GM19239 (cell line): ENCODE results near the gene NINL.
A peak's percentile ranks its signal among the peaks of the same experiment; 100 is the strongest.

Source experiments
- DNase-seq: peaks from one replicate; pipeline ENCODE4 v3.0.0; 2011; ENCODE audit warnings: low spot score; ENCODE audit not compliant: insufficient read length
- FAIRE-seq: peaks from 2 replicates; lab custom pipeline; 2011; peaks lifted over from hg19 to GRCh38; lab: Jason Lieb, UNC

Gene NINL

DNA sequence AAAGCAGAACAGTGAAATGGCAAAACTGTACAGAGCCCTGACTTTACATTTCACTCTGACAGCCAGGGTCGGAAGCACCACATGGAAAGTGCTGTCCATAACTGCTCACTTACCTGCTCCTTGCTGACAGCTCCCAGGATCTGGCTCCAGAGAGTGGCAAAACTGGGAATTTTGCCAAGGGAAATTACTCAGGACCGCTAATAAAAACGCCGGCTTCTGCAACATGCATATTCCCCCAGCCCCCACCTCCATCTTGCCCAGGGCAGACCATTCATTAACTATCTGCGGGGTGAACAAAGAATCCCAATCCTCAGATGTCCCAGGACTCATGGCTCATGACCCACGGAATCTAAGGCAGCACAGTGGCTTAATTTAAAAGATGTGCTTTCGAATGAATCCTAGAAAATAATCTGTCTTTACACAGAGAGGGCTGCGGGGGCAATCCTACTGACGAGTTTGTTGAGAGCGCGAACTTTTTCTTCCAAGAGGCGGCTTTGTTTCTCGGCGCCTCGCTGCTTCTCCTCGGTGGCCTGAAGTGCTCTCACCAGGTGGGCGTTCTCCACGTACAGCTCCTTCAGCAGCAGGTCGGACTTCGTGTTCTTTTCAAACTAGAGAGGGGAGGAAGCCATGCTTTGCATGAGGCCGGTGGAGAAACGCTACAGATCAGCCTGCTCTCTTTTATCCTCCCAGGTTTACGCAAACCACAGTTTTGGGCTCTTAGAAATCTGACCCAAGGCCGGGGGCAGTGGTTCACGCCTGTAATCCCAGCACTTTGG is 132.1 kb downstream of the NINL start:
- FAIRE-seq (no peak), DNase-seq (no peak)

DNA sequence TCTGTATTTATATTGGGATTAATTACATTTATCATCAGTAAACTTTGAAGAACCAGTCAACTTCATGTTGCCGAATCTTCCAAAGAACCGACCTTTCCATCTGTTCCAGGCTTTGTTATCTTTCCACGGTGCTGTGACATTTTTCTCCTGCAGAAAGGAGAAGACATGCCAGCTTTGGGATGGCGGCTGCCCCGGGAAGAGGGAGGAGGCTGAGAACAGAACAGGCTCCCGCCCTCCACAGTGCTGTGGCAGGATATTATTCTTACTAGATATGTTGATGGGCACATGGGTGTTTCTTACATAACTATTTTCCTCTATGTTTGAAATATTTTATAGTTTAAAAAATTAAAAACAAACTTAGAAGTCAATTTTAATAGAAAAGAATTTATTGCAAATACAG is 133.0 kb downstream of the NINL start:
- no peak for DNase-seq
- no peak for FAIRE-seq

DNA sequence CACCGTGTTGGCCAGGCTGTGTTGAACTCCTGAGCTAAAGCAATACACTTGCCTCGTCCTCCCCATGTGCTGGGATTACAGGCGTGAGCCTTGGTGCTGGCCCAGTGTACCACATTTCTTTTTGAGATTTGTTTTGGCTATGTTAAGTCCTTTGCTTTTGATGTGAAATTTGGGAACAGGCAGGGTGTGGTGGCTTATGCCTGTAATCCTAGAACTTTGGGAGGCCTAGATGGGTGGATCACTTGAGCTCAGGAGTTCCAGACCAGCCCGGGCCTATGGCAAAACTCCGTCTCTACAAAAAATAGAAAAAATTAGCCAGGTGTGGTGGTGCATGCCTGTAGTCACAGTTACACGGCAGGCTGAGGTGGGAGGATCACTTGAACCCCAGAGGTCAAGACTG is 137.7 kb downstream of the NINL start:
- DNase-seq: no peak
- FAIRE-seq: no peak

DNA sequence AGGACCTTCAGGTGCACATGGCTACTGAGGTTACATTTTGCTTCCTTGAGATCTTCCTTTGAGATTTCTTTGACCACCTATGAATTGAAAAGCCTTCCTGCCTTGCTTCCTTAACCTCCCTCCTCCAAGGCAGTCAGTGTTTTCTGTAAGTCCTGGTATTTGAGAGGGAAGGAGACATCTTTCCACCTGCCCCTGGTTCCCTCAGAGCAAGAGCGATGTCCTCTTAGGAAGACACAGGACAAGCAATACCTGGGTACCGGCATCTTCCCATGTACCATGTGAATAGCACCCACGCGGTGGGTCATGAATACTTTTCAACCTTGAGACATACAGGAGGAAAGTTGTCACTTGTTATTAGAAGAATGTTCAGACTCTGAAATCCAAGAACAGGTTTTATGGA is 140.8 kb downstream of the NINL start:
- DNase-seq: no peak

DNA sequence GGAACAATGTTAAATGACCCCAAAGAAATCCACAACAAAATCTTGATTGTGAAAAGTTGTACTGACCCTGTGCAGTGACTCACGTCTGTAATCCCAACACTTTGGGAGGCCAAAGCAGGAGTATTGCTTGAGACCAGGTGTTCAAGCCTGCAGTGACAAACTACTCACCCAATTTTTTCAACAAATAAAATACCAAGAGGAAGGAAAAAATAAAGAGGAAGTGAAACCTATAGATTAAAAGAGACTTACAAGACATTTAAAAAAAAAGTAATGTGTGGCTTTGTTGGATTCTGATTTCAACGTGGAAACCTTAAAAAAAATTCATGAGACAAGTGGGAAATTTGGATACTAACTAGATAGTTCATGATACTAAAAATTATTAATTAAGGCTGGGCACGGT is 146.0 kb downstream of the NINL start:
- FAIRE-seq (no peak), DNase-seq (no peak)

More for the DNA sequence above, 140.8 kb downstream of the NINL start:
- FAIRE-seq: no peak

DNA sequence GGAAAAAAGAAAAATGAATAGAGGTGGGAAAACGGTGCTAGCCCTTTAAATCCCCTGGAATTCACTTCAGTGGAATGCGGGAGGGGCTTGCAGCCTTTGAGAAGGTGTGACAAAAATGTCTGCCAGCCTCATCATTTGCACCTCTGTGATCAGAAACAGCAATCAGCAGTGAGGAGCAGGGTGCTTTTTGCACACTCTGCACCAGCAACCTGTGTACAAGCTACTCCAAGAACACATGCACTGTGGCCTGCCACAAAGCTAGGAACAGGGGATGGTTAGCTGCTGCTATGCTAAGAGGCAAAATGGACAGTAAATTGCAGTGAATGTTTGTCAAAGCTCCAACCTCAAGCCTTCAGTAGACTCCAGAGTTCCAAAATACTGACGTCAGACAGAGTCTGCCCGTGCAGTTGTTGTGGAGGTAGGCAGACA is 148.2 kb downstream of the NINL start:
- no peak for DNase-seq
- no peak for FAIRE-seq

DNA sequence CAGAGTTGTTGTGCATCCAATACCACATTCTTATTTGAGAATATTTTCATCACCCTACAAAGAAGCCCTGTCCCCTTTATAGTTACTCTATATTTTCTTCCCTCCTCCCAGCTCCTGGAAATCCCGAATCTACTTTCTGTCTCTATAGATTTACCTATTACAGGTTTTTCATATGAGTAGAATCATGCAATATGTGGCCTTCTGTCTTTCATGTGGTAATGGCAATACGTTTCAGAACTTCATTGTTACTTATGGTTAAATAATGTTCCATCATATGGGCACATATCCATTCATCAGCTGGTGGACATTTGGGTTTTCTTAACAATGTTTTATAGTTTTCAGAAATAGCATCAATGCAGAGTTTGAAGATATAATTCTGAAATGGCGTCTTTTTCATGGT is 160.8 kb downstream of the NINL start:
- DNase-seq (no peak), FAIRE-seq (no peak)

DNA sequence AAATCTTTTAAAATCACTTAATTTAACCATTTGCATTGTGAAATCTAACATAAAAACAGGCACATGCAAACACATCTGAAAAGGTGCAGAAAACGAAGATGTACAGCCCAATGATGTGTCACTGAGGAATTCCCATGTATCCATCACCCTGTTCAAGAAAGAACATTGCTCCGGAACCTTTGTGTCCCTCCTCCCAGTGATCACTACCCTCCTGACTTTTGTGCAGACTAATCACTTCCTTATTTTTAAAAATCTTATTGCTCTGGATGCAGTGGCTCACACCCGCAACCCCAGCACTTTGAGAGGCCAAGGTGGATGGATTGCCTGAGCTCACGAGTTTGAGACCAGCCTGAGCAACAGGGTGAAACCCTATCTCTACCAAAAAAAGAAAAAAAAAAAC is 163.3 kb downstream of the NINL start:
- DNase-seq (no peak), FAIRE-seq (no peak)

DNA sequence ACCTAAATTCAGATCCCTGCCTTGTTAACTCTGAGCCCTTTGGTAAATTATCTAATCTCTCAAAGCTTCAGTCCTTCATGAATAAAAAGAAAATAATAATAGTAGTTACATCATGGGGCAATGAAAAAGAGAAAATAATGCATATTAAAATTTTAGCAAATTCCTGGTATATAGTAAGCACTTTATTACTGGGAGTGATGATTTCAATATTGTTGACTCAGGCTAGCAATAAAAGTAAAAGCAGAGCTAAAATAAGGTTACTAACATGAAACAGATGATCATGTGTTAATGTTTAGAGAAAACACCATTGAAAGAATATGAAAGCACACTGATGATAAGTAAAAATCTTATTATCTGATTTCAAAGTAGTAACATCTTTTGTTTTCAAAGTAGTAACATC is 164.2 kb downstream of the NINL start:
- no peak for DNase-seq
- FAIRE-seq: no peak

DNA sequence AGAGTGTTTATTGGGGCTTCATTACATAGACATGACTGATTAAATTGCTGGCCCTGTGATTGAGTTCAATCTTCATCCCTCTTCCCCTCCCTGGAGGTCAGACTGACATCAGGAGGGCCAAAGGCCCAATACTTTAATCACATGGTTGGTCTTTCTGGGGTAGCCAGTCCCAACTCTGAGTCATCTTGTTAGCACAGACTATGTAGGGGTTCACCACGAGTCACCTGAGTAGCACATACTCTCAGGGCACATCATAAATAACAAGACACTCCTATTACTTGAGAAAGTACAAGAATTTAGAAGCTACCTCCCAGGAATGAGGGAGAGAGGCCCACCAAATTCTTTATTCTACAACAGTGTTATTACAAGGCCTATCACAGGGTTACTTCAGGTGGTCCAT is 166.6 kb downstream of the NINL start:
- DNase-seq (no peak), FAIRE-seq (no peak)

DNA sequence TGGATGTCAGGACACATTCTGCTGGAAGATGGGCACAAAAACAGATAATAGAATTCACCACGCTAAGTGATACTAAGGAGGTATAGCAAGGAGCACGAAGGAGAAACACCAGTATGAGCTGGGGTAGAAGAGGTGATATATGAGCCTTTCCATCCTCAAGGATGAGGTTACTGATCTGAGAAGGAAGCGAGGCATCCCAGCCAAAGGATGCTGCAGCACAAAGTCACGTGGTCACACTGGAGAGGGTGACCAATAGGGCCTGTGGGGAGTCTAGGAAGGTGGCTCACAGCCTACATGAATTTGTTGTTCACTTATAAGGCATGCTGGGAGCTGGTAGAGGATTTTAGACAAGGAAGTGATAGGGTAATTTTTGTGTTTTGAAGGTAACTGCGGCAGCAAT is 176.4 kb downstream of the NINL start:
- FAIRE-seq: no peak

DNA sequence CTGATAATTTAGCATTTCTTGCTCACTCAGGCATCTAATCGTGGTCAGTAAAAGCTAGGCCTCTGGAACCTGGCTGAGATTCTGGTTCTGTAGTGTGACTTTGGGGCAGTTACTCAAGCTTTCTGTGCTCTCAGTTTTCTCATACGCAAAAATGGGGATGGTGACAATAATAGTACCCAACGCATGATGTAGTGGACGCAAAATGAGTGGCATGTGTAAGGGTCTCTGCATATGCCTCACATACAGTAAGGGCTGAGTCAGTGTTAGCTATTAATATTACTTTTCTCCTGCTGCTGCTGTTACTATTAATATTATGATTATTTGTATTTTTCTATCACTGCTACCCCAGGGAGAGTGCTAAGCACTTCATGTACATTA is 177.2 kb downstream of the NINL start:
- DNase-seq: no peak
- FAIRE-seq: no peak

More for the DNA sequence above, 176.4 kb downstream of the NINL start:
- no peak for DNase-seq

DNA sequence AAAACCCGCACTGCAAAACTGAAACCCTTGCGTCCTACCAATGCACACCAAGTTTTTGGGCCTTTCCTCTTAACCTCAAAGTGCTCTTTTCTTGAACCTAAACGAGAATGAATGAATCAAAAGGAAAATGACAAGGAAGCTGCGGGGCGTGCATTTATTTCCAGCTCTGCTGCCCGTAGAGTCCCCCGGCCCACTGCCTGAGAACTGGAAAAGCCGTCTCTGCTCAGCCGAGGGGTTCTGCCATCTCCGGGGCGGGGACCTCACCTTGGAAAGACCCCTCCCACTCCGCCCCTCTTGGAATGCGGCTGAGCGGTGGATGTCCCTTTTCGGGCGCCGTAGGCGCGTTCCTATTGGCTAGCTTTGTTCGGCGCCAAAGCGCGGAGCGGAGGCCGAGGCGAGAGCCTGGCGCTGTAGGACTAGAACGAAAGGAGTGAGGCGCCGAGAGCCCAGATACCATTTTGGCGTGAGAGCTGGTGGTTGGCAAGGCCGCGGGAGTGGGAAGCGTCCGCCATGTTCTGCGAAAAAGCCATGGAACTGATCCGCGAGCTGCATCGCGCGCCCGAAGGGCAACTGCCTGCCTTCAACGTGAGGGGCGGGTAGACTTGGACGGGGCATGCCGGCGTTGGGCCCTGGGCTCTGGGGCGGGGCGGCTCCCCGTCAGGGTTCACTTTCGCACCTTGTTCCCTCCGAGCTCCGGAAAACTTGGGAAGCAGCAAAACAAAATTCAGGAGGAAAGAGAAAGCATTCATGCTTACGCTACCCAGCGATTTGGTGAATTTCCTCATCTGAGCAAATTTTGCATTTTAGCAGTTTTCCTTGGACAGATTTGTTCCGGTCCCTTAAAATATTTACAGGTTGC is 177.8 kb downstream of the NINL start, which contains the start of gene GINS1:
Gene GINS1 (plus strand): TSS at position 363 of the 859 bp plus-strand sequence. CDS start 148 bp downstream, at position 511.
- DNase-seq (peak; percentile 69), FAIRE-seq (peak; percentile 78)
